Inflammatory macrophage (primary cell): ENCODE data around the gene SULT2A1.
A peak's percentile ranks its signal among the peaks of the same experiment; 100 is the strongest.
"Not testable (repeated sequence)": the region's sequence is repeated elsewhere in the genome, so short reads cannot be mapped to it uniquely, and the experiment has no call there.

Experiments used
- DNase-seq, 2 donors: peaks; one replicate each; pipeline ENCODE4 v3.0.0-alpha.2; 2020 to 2022
- total RNA-seq, 18 experiments: gene quantifications; one replicate each; lab custom pipeline; 2026; ENCODE audit warnings: mixed read lengths in 6 of 18, inconsistent platforms in 2 of 18; lab: John Stamatoyannopoulos, UW

The SULT2A1 gene
- total RNA-seq: 0 to 0.06 (median 0) reads per million in 18 experiments

- DNase-seq: no peak
Observed at GRCh38 chr19:47886010-47886559, at the start of gene SULT2A1. Gene SULT2A1, minus strand, starts transcription at chr19:47886315. Its CDS starts 58 bp downstream, at chr19:47886257.

- DNase-seq: not testable (repeated sequence)
Observed at GRCh38 chr19:47928581-47928980, 42.5 kb upstream of the SULT2A1 start.

GRCh38 chr19:47920107-47920506 is 34.0 kb upstream of the SULT2A1 start:
- not testable (repeated sequence) for DNase-seq

GRCh38 chr19:47910191-47910590 is 24.1 kb upstream of the SULT2A1 start:
- not testable (repeated sequence) for DNase-seq

DNA sequence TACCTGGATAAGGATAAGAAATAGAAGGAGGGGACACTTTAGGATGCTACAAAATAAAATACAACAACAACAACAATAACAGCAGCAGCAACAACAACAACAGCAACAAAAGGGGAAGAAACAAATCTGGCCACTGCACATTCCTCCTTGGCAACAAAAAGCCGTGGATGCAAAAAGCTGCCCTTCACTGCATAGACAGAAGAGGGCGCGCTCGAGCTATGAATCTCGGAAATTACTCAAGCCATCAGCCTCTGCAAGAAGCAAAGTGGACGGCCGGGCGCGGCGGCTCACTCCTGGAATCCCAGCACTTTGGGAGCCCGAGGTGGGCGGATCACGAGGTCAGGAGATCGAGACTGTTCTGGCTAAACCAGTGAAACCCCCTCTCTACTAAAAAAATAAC is 23.2 kb upstream of the SULT2A1 start:
- not testable (repeated sequence) for DNase-seq

- no peak for DNase-seq
Observed at GRCh38 chr19:47901370-47901769, 15.3 kb upstream of the SULT2A1 start.

DNA sequence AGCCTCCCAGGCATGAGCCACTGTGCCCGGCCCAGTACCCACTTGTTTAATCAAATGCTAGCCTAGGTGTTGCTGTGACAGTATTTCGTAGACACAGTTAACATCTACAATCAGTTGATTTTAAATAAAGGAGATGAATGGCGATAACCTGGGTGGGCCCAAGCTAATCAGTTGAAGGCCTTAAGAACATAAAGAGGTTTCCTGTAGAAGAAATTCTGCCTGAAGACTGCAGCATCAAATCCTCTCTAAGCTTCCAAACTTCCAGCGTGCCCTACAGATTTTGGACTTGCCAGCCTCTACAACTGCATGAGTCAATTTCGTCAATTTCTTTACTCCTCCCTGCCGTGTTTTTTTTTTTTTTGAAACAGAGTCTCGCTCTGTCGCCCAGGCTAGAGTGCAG is 13.2 kb upstream of the SULT2A1 start:
- DNase-seq: no peak

- DNase-seq: no peak
Observed at GRCh38 chr19:47897861-47898260, 11.7 kb upstream of the SULT2A1 start.

GRCh38 chr19:47896773-47897172 is 10.7 kb upstream of the SULT2A1 start:
- DNase-seq: no peak

- DNase-seq: no peak
Observed at GRCh38 chr19:47896019-47896418, 9.9 kb upstream of the SULT2A1 start.

- DNase-seq: no peak
Observed at GRCh38 chr19:47895165-47895782, 9.2 kb upstream of the SULT2A1 start.

DNA sequence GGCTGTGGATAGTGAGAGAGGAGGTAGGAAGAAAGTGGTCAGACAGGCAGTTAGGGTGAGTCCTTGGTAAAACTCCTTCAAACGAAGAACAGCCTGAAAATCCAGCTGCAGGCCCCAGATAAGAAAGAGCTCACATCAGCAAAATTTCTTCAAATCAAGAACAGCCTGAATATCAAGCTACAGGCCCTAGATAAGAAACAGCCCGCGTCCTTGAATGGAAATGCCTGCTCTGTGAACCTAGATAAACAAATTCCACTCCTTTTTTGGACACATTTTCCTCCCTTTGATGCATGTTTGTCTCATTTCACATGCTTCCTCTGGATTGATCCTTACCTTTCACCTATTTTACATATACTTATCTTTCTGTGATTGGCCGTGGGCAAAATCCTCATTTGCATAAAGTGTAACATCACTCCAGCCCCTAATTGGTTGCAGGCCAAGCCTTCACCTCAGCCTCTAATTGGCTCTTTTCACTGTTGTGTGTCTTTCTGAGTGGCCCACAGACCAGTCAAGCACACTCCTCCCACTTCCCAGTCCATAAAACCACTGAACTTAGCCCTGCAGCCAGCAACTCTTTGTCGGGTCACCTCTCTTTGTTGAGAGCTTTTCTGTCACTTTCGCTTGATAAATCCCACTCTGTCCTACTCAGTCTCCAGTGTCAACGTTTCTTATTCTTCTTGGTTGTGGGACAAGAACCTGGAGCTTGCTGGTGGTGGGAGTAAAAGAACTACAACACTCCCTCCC is 6.0 kb upstream of the SULT2A1 start:
- no peak for DNase-seq

- no peak for DNase-seq
Observed at GRCh38 chr19:47891622-47891922, 5.5 kb upstream of the SULT2A1 start.

DNA sequence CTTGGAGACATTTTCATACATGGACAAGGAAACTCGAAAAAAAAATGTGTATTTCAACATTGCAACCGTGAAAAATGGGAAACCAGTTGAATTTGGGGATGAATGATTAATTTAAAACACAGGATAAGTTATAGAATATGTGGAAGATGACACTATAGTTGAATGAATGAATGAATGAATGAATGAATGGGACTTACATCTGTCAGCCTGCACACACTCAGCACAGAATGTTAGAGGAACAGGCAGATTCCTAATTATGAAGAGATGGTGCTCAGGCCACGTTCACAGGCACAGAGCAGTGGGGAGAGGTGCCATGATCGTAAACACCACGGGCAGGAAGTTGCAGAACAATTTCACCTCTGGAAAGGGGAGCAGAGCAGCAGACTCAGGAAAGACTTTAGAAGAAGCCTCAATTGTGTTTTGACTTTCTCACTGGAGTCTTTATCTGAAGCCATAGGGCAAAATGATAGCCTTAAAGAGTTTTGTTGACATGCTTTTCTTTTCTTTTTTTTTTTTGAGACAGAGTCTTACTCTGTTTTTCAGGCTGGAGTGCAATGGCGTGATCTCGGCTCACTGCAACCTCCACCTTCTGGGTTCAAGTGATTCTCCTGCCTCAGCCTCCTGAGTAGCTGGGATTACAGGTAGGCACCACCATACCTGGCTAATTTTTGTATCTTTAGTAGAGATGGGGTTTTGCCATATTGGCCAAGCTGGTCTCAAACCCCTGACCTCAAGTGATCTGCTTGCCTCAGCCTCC is 4.9 kb upstream of the SULT2A1 start:
- no peak for DNase-seq

DNA sequence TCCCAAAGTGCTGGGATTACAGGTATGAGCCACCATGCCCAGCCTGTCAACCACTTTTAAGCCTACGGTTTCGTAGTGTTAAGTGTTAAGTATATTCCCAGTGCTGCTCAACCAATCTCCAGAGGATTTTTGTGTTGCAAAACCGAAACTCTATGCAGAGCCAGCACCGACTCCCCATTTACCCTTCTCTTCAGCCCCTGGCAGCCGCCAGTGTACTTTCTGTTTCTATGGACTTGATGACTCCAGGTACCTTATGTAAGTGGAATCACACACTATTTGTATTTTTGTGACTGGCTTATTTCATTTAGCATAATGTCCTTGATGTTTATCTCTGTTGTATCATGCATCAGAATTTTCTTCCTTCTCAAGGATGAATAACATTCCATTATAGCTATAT is 1.1 kb downstream of the SULT2A1 start:
- no peak for DNase-seq

DNA sequence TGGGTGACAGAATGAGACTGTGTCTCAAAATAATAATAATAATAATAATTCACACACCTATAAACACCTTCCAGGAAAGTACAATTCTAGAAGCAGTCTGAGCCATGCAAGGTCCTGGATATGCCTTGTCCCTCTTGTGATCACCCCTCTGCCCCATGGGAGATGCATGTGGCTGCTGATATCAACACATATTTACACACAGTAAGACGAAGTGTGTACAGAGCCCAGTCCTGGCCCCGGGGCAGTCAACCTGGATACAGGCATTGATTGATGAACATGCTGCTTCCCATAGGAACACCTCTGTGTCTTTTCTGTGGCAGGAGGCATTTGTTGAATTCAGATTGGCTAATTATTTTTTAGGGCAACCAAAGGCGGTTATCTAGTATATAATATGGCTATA is 3.2 kb downstream of the SULT2A1 start:
- no peak for DNase-seq

DNA sequence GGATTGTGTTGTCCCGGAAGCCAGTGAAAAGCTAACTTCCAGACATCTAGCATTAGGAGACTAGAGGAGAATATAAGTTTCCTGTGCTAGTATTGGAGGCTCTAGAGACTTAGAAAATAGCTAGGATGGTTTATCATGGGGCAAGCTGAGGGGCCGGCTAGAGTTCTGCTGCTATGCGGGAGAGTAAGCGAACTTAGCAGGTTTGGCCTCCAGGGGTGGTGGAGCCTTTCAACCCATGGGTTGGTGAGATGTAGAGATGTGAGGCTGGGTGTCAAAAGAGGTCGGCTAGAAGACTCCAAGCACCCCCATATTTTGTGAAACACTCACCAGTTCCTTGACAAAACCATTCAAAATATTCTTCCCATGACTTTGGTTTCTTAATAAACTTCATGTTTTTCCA is 4.4 kb downstream of the SULT2A1 start:
- DNase-seq: no peak

DNA sequence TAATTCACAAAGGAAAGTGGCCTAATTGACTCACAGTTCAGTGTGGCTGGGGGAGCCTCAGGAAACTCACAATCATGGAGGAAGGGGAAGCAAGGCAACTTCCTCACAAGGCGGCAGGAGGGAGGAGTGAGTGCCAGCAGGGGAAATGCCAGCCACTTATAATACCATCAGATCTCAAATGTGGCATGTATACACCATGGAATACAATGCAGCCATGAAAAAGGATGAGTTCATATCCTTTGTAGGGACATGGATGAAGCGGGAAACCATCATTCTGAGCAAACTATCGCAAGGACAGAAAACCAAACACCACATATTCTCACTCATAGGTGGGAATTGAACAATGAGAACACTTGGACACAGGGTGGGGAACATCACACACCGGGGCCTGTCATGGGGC is 6.7 kb downstream of the SULT2A1 start:
- not testable (repeated sequence) for DNase-seq

GRCh38 chr19:47878906-47879305 is 7.2 kb downstream of the SULT2A1 start:
- DNase-seq: no peak

DNA sequence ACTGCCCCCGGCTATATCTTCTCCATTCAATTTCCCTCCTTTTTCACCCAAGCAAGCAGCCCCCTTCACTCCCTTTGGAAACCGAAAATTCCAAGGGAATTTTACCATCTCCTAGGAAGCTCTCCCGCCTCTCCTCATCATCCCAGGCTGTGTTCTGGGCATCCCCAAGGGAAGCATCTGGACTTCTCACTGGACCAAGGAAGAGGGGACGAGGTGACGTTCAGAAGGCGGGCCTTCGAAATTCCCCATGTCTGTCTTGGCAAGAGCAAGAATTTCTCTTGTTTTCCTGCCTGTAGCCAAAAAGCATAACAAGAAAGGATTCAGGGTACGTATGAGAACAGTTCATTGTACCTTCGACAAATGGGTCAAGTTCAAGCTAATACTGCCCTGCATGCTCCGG is 20.9 kb downstream of the SULT2A1 start:
- DNase-seq: no peak

GRCh38 chr19:47863514-47863936 is 22.6 kb downstream of the SULT2A1 start:
- peak; percentile 68 to 71 for DNase-seq

GRCh38 chr19:47861630-47862029 is 24.5 kb downstream of the SULT2A1 start:
- no peak for DNase-seq

GRCh38 chr19:47860602-47861297 is 25.4 kb downstream of the SULT2A1 start:
- no peak for DNase-seq
